Loucy (cell line): ENCODE measurements around the gene TSFM.

Source experiments
- EZH2phosphoT487 ChIP-seq: fragments of 200-600 bp; IDR thresholded peaks from 2 replicates; pipeline ENCODE4 v1.6.1; 2018; ENCODE audit warnings: antibody characterized with exemption, mild to moderate bottlenecking, moderate library complexity, borderline replicate concordance
- TF ChIP-seq, protein P1 (sequence below): fragments of 200-600 bp; sonication (generic); conservative IDR thresholded peaks from 2 replicates; pipeline ENCODE4 v1.5.1; 2014; ENCODE audit warnings: mild to moderate bottlenecking, antibody characterized with exemption, low read length

- TF ChIP-seq, protein P1, sequence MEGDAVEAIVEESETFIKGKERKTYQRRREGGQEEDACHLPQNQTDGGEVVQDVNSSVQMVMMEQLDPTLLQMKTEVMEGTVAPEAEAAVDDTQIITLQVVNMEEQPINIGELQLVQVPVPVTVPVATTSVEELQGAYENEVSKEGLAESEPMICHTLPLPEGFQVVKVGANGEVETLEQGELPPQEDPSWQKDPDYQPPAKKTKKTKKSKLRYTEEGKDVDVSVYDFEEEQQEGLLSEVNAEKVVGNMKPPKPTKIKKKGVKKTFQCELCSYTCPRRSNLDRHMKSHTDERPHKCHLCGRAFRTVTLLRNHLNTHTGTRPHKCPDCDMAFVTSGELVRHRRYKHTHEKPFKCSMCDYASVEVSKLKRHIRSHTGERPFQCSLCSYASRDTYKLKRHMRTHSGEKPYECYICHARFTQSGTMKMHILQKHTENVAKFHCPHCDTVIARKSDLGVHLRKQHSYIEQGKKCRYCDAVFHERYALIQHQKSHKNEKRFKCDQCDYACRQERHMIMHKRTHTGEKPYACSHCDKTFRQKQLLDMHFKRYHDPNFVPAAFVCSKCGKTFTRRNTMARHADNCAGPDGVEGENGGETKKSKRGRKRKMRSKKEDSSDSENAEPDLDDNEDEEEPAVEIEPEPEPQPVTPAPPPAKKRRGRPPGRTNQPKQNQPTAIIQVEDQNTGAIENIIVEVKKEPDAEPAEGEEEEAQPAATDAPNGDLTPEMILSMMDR = no peak
- TF ChIP-seq EZH2phosphoT487 = no peak
These were observed 31.8 kb upstream of the TSFM start for GRCh38 chr12:57750561-57751431.
